Activated gamma-delta T cell (primary cell): ENCODE measurements around the gene MITF.

Experiments
- DNase-seq: peaks from one replicate; lab custom pipeline; 2025; lab: John Stamatoyannopoulos, UW

MITF gene

DNA sequence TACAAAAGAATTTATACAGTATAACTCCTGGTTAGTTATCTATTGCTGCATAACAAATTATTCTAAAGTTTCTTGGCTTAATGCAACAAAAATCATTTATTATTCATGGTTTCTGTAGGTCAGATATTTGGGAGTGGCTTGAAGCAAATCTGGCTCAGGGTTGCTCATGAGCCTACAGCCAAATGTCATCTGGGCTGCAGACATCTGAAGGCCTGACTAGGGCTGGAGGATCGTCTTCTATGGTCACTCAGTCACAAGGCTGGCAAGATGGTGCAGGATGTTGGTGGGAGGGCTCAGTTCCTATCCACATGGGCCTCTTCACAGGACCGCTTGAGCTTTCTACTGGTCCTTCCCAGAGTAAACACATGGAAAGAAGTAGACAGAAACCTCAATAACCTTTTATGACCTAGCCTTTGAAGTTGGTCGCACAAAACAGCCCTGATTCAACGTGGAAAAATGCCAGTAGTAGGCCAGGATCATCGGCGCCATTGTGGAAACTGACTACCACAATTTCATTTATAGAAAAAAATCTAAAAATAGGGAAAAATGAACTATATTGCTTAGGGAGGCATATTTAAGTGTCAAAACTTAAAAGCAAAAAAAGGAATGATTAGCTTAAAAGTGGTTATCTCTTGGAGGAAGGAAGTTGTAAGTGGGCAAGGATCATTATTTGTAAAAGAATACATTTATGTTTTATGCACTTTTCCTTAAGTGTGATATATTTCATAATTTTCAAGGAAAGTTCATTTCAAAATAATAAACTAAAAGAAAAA lies 9.9 kb upstream of the MITF start:
- DNase-seq, result no peak

DNA sequence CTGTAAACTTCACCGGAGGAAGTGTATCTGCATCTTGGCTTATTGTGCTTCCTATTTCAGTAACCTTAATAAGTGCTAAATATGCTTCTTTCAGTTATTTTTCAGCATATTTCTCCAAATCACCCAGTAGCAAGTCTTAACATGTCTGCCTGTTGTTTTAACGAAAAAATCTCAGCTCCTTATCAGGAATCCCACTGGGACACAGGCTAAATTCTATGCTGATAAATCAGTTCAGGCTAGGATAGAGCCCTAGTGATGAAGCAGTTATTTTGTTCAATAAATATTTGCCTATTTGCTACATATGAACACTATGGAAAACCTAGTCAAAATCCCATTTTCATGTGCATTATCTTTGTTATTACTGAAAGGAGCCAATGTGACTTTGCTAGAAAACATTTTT lies 8.2 kb upstream of the MITF start:
- DNase-seq, result no peak

DNA sequence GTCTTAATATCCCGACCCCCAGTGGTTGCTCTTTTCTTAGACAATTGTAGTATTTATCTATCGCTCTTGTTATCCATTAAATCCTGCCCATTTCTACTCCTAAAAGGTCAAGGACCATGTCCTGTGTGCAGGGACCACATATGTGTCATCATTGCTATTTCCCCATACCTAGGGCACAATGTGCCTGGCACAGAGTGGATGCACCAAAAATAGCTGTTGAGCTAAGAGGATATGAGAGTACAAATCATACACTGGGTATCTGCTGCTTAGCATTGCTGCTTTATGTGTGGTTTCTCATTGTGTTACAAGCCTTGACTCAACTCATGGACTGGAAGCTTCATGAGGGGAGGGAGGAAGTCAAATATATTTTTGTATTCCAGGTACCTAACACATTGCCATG lies 3.4 kb upstream of the MITF start:
- no peak for DNase-seq

DNA sequence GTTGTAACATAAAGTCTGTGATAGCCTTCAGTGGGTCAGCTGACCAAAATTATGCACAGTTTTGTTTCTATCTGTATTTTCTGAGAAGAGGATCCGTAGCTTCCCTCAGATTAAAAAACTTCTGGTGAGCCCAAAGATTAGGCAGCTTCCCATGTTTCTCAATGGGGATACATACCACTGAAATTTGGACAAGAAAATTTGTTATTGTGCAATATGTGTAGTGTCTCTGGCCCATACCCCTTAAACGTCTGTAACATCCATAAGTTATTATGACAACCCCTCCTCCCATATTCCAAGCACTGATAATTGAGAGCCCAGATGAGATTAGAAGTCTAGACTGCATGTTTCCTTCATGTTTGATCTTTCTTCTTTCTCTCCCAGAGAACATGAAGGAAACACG lies 1.9 kb upstream of the MITF start:
- DNase-seq, result no peak

DNA sequence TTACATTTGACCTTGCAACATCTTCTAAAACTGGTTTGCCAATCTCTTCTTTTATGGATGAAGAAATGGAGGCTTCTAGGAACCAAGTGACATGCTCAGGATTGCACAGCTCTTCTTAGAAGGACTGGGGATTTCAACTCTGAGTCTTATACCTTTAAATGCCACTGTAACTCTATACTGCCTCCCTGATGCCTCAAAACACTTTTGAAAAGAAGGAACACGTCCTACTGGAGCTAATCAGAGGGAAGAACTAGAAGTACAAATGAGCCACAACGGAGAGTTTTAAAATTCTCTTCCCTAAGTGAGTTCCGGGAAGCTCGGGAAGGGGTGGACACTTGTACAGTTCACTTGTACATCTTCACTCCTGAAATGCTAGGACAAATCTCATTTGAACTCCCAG lies 949 bp upstream of the MITF start:
- DNase-seq, result no peak

DNA sequence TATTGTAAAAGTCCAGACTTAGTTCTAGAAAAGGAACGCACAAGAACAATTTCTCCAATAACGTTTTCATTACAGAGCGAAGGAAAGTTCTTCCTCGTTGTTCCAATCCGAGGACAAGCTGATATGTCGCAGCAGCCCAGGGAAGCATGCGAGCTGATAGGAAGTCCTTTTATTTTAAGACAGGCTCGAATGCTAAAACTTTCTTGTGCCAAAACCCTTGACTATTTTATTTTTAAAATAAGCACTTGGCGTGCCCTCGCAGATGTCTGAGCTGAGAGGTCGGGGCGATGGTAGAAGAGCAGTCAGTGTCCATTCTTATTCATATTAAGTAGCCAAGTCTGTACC lies 433 bp upstream of the MITF start:
- DNase-seq, result no peak

DNA sequence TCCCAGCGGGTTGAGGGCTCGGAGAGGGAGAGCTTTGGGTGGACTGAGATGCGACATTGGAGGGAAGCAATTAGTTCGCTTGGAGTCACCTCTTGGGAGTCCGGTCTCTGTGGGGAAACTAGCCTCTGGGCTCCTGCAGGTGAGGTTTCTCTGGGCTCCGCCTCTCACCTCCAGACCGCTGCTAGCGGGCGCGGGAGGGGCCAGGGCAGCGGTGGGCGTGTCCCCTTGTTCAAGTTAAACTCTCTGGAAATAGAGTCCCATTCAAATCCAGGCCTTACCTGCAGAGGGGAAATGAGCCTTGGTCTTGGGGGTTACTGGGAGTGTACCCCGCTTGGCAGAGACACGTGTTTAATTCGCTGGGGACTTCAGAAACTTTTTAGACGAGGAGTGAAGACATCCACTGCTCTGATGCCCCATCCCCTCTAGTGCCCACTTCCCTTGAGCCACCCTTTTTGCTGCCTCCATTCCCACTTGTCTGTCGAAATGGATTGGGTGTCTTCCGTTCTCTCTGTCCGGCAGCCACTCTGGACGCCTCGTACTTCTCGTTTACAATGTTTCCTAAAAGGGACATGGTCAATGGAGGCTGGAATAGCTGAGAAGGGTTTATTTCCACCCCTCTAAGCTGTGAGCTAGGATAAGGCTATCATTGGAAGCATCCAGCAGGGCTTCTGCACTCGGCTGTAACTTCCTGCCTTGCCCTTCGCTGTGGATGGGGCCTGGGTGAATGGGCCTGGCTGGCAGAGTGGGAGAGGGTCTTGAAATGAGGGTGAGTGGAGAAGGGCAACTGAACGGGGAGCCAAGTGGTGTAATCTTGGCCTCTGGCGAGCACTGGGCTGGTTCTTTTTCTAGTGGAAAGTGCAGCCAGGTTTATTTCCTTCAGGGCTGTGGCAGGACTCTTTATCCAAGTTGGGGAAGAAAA lies 1.1 kb downstream of the MITF start:
- no peak for DNase-seq

DNA sequence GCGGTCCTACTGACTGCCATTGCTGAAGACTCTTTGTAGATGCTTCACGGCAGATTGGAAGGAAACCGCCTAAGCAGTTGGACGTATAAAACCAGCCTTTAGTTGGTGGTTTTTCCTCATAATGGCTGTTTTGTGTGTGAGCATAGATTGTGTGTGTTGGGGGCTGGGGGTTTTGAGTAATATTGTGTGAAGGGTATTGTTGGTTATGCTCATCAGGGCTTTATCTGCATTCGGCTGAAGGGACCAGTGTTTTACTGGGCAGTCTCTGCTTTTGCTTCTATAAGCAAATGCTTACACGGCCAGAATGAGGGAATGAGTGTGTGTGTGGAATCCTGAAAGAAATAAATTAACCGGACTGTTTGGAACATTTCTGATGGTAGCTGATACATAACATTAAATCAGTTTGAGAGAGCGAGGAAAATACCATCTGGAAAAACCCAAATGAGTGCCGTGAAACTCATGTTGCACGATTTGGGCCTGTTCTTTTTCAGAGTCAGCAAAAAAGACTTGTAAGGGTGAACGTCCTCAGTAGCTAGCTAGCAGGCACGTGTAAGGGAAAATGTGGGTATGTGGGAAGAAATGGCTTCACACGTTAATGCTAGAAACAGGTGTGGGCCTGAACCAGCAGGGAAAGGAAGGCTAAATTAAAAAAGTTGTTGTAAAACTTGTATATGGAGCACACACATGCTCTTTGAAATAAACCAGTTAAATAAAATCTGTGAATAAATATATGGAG lies 1.9 kb downstream of the MITF start:
- DNase-seq, result no peak

DNA sequence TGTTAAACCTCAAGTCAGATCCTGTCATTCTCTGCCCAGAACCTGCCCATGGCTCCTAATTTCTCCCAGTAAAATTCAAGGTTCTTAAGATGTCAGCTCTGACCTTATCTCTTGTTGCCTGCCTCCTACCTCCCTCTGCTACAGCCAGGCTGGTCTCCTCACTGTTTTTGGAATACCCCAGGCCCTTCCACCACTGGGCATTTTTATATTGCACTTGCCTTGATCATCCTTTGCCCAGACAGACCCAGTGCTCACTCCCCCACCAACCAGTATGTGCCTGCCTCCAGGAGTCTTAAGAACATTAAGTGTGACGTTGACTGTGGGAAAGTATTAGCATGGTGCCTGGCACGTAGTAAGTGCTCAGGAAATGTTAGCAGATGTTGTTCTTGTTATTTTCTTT lies 3.1 kb downstream of the MITF start:
- no peak for DNase-seq

DNA sequence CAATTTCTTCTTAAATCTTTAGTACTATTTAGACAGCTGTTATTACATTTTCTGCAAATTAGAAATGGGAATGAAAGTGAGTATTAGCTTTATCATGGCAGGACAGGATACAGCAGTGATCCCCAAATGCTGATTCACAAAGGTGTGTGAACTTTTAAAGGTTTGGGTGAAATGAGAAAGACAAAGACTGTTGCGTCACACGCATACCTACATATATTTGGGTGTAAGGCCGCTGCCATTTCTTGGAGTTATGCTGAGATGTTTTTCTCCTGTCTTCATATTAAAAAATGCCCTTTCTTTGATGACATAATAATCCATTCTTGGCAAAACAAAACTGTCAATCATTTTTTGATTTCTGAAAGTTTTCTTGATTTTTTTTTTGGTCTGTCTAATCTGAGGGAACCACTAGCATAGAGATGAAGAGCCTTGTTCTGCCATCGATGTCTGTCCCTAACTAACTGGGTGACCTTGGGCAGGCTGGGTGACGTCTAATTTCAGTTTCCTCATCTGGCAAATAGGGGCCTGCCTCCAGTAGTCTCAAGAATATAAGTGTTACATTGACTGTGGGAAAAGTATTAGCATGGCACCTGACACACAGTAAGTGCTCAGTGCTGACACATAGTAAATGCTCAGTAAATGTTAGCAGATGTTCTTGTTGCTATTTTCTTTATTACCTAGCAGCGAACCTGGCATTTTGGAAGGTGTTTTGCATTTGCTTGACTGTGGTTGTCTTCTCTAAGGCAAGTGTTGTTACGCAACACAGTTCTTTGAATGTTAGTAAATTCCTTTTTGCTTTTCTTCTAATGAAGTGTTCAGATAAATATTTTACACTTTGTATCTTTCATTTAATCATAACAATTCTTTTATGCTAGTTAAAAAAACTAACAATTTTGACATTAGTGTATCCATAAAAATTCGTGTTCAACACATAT lies 5.0 kb downstream of the MITF start:
- no peak for DNase-seq

DNA sequence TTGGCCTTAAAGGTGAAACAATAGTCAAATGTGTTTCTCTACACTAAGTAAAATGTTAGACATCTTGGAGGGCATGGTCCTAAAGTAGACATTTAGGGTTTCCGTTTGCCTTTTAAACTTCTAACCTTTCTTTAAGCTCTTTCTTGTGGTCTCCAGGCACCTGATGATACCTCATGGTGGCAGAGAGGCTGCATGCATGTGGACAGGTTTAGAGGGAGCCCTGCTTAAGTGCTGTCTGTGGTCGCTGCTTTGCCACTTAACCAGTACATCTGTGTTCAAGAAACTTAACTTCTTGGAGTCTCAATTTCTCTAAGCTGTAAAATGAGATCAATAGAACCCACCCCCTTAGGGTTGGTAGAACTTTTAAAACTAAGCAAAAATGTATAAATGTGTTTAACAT lies 6.2 kb downstream of the MITF start:
- no peak for DNase-seq

DNA sequence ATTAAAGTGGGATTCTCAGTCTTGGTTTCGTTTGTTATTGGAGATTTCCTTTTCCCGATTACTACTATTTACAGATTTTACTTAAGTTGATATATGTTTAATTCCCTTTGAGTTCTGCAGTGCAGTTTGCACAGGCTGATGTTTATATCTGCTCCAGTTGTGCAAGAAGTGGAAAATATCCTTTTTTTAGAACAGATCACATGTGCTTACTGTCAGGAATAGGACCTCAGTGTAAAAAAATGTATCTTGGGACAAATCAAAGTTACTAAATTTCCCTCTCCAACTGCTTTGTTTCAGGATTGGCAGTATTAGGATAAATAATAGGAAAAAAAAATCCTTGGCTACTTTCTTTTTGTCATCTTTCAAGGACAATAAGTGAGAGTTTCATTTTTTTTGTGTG lies 6.9 kb downstream of the MITF start:
- no peak for DNase-seq

DNA sequence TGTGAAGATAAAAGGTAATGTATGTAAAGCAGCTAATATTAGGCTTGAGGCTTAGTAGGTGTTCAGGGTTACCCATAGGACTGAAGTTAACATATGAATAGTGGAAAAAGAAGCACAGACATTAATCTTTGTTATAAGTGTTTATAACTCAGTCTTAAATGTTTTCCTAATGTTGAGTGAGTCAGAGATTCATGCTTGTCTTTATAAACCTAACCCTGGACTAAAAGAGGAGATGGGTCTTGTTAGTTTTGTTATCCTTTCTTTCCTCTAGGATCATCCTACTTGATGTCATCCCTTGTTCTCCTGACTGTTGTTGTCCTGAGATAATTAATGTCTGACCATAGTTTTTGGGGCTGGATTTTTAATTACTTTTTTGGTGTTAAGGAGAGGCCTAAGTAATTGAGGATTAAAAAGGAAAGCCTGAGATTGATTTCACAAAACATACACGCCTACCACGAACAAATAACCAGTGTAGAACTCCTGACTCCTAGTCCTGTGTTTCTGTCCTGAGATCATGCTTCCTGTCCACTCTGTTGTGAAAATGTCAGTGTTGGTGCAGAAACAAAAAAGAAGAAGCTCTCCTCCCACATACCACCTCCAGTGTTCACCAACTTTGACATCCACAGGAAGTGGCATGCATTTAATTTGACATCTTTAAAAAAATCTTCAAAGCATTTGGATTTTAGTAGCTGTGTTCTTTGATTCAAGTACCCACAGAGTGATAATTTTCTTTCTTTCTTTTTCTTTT lies 8.4 kb downstream of the MITF start:
- no peak for DNase-seq

DNA sequence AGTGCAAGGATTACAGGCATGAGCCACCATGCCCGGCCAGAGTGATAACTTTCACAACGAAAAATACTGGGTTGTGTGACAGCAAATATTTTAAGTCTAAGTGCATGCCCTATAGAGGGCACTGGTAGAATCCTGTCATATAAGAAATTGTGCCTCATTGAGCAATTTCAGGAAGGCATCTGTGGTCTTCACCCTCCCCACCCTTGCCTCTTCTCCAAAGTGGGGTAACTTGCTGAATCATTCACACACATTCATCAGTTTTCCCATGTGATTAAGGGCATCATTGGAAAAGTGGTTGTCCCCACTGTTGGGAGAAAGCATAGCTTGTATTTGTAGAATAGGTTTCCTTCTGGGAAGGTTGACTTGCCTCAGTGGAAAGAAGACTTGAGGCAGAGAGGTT lies 9.2 kb downstream of the MITF start:
- DNase-seq, result no peak

DNA sequence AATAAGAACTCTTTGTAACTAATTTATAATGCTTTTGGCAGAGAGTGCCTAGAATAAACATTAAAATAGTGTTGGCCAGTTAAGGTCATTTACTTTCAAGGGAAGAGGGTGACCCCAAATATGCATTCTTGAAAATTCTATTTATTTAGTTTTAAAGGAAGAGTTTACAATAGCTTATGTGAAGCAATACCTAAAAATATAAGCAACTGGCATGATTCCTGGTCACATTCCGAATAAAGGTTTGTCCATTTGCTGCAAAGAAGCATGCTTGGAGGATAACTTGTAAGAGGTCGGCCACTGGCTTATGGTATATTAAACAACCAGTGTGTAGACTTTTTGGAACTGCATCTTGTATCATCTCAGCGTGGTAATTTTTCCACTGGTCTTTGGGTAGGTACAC lies 10.2 kb downstream of the MITF start:
- no peak for DNase-seq

DNA sequence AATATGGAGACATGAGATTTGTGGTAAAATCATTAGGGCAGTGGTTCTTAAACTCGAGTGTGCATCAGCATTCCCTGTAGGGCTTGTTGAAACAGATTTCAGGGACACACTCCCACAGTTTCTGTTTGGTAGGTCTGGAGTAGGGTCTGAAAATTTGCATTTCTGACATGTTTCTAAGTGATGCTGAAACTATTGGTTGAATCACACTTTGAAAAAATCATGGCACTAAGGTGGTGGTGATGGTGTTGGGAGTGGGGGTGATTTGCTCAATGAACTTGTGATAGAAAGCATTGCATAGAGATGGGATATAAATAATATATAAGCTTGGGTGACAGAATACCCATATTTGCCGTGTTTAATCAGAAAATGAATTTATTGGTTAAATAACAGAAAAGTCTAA lies 11.3 kb downstream of the MITF start:
- DNase-seq, result no peak

DNA sequence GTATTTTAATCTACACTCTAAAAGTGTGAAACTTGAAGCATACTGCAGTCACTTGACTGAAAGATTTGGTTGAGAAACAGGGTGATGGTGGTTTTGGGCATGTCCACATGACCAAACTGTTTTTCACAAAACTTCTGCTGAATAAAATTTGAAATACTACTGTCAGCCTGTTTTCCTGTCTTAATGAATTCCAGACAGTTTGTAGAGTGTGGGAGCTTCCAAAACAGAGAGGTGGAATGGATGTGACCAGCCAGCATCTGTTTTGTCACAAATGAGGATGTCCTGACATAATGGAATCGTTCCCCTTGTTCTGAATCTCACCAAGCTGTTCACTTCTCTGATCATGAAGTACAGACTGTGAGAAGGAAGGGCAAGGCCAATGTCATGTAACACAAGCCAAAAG lies 11.8 kb downstream of the MITF start:
- DNase-seq, result no peak

DNA sequence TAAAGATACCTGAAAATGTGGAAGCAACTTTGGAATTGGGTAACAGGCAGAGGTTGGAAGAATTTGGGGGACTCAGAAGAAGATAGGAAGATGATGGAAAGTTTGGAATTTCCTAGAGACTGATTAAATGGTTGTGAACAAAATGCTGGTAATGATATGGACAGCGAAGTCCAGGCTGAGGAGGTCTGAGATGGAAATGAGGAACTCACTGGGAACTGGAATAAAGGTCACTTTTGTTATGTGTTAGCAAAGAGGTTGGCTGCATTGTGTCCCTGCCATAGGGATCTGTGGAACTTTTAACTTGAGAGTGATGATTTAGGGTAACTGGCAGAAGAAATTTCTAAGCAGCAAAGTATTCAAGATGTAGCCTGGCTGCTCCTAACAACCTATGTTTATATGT lies 13.0 kb downstream of the MITF start:
- no peak for DNase-seq

DNA sequence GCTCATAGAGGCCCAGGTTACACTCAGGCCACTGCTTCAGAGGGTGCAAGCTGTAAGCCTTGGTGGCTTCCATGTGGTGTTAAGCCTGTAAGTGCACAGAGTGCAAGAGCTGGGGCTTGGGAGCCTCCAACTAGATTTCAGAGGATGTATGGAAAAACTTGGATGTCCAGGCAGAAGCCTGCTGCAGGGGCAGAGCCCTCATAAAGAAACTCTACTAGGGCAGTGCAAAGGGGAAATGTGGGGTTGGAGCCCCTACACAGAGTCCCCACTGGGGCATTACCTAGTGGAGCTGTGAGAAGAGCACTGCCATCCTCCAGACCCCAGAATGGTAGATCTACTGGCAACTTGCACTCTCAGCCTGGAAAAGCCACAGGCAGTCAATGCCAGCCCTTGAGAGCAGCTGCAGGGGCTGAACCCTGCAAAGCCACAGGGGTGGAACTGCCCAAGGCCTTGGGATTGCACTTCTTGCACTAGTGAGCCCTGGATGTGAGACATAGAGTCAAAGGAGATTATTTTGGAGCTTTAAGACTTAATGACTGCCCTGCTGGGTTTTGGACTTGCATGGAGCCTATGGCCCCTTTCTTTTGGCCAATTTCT lies 14.0 kb downstream of the MITF start:
- no peak for DNase-seq

DNA sequence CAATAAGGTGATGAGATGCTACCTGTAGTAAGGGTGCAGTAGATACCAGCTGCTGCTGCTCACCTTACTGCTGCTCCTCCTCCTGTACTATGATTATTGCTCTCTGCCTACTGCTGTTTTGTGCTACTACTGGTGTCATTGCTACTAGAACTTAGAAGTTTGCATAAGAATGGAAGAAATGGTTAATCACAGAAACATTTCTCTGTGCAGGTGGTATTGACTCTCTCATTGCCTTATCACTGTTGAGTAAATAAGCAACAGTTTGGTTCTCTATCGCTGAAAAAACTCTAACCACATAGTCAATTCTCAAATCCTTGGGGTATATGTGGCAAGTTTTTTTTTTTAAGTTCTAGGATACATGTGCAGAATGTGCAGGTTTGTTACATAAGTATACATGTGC lies 16.5 kb downstream of the MITF start:
- DNase-seq, result no peak
